Dendritic cell treated with granulocyte-macrophage colony-stimulating factor and Interleukin-4, amounts not matched to agents 40 ng/mL and 50 ng/mL, for 4 days (primary cell): ENCODE results near the gene PTPN4.

ENCODE experiments used
- H3K27ac Mint-ChIP-seq: one replicate; pipeline ENCODE4 v1.8.0; 2022; ENCODE audit warnings: mild to moderate bottlenecking, mixed read lengths
- H3K27me3 Mint-ChIP-seq: one replicate; pipeline ENCODE4 v1.8.0; 2022; ENCODE audit warnings: mild to moderate bottlenecking, mixed read lengths
- H3K36me3 Mint-ChIP-seq: one replicate; pipeline ENCODE4 v1.8.0; 2022; ENCODE audit warnings: low read depth, mixed read lengths
- H3K4me1 Mint-ChIP-seq: one replicate; pipeline ENCODE4 v1.8.0; 2022; ENCODE audit warnings: low read depth, mixed read lengths
- H3K4me3 Mint-ChIP-seq: one replicate; pipeline ENCODE4 v1.8.0; 2022; ENCODE audit warnings: mild to moderate bottlenecking, moderate library complexity, mixed read lengths
- H3K9me3 Mint-ChIP-seq: one replicate; pipeline ENCODE4 v1.8.0; 2022; ENCODE audit warnings: mixed read lengths
- intact Hi-C: fragments of 100-400 bp; cut with micrococcal nuclease; formaldehyde crosslinking; loops from one replicate; pipeline ENCODE4 v1.15.0; 2022

PTPN4 gene

GRCh38 chr2:119744335-119744939 is 15.3 kb upstream of the PTPN4 start:
- Mint-ChIP-seq H3K36me3 (no peaks in the 10 kb centered on the region), H3K4me1 (peaks cover 6% of the 10 kb centered on the region), H3K9me3 (no peaks in the 10 kb centered on the region), H3K27me3 (no peaks in the 10 kb centered on the region), H3K27ac (no peak overlapping the region), H3K4me3 (no peak overlapping the region)
- intact Hi-C loops, result no loop called here

- no peaks in the 10 kb centered on the region for H3K36me3 Mint-ChIP-seq
- no peak overlapping the region for H3K4me3 Mint-ChIP-seq
- intact Hi-C loops, result no loop called here
- no peaks in the 10 kb centered on the region for H3K4me1 Mint-ChIP-seq
- H3K27ac Mint-ChIP-seq, result no peak overlapping the region
- no peaks in the 10 kb centered on the region for H3K9me3 Mint-ChIP-seq
- H3K27me3 Mint-ChIP-seq, result no peaks in the 10 kb centered on the region
These were observed 14.2 kb upstream of the PTPN4 start for GRCh38 chr2:119745566-119745965.

GRCh38 chr2:119746836-119747686 is 12.7 kb upstream of the PTPN4 start:
- no peaks in the 10 kb centered on the region for H3K27me3 Mint-ChIP-seq
- H3K4me1 Mint-ChIP-seq, result no peaks in the 10 kb centered on the region
- no peaks in the 10 kb centered on the region for H3K36me3 Mint-ChIP-seq
- intact Hi-C loops, result no loop called here
- no peak overlapping the region for H3K4me3 Mint-ChIP-seq
- no peak overlapping the region for H3K27ac Mint-ChIP-seq
- no peaks in the 10 kb centered on the region for H3K9me3 Mint-ChIP-seq

GRCh38 chr2:119748135-119748534 is 11.6 kb upstream of the PTPN4 start:
- Mint-ChIP-seq H3K36me3 (no peaks in the 10 kb centered on the region), H3K27ac (no peak overlapping the region), H3K4me3 (no peak overlapping the region), H3K27me3 (no peaks in the 10 kb centered on the region), H3K4me1 (peaks cover under 1% of the 10 kb centered on the region), H3K9me3 (no peaks in the 10 kb centered on the region)
- intact Hi-C loops, result no loop called here

- Mint-ChIP-seq H3K9me3 (no peaks in the 10 kb centered on the region), H3K36me3 (no peaks in the 10 kb centered on the region), H3K4me1 (peaks cover 10% of the 10 kb centered on the region), H3K4me3 (no peak overlapping the region), H3K27ac (no peak overlapping the region), H3K27me3 (no peaks in the 10 kb centered on the region)
- intact Hi-C loops, result loop anchor here (10.0 kb wide), 1 partner anchor 355 kb away; no protein-coding TSS in a partner anchor
These were observed 10.2 kb upstream of the PTPN4 start for GRCh38 chr2:119749477-119750012.

GRCh38 chr2:119751706-119752105 is 8.0 kb upstream of the PTPN4 start:
- no peaks in the 10 kb centered on the region for H3K36me3 Mint-ChIP-seq
- no peaks in the 10 kb centered on the region for H3K9me3 Mint-ChIP-seq
- peaks cover 12% of the 10 kb centered on the region for H3K4me1 Mint-ChIP-seq
- no peak overlapping the region for H3K27ac Mint-ChIP-seq
- H3K27me3 Mint-ChIP-seq, result no peaks in the 10 kb centered on the region
- intact Hi-C loops, result loop anchor here (2.0 to 10.0 kb wide), 2 partner anchors 353 to 423 kb away; no protein-coding TSS in a partner anchor
- no peak overlapping the region for H3K4me3 Mint-ChIP-seq

GRCh38 chr2:119753041-119753929 is 6.4 kb upstream of the PTPN4 start:
- peaks cover 14% of the 10 kb centered on the region for H3K4me1 Mint-ChIP-seq
- no peaks in the 10 kb centered on the region for H3K9me3 Mint-ChIP-seq
- intact Hi-C loops, result loop anchor here (2.0 to 10.0 kb wide), 2 partner anchors 352 to 422 kb away; no protein-coding TSS in a partner anchor
- no peak overlapping the region for H3K27ac Mint-ChIP-seq
- H3K27me3 Mint-ChIP-seq, result no peaks in the 10 kb centered on the region
- no peak overlapping the region for H3K4me3 Mint-ChIP-seq
- no peaks in the 10 kb centered on the region for H3K36me3 Mint-ChIP-seq

GRCh38 chr2:119753930-119754321 is 5.8 kb upstream of the PTPN4 start:
- Mint-ChIP-seq H3K36me3 (no peaks in the 10 kb centered on the region), H3K27me3 (no peaks in the 10 kb centered on the region), H3K4me1 (peaks cover 21% of the 10 kb centered on the region), H3K4me3 (no peak overlapping the region), H3K27ac (no peak overlapping the region), H3K9me3 (no peaks in the 10 kb centered on the region)
- intact Hi-C loops, result loop anchor here (2.0 to 10.0 kb wide), 2 partner anchors 351 to 421 kb away; no protein-coding TSS in a partner anchor

- Mint-ChIP-seq H3K27ac (no peak overlapping the region), H3K9me3 (no peaks in the 10 kb centered on the region), H3K27me3 (no peaks in the 10 kb centered on the region), H3K36me3 (peaks cover 9% of the 10 kb centered on the region), H3K4me3 (no peak overlapping the region), H3K4me1 (peaks cover 30% of the 10 kb centered on the region)
- intact Hi-C loops, result loop anchor here (1.0 to 10.0 kb wide), 2 partner anchors 70 to 349 kb away; no protein-coding TSS in a partner anchor
These were observed 3.8 kb upstream of the PTPN4 start for GRCh38 chr2:119755906-119756305.

GRCh38 chr2:119756837-119757236 is 2.9 kb upstream of the PTPN4 start:
- peaks cover 9% of the 10 kb centered on the region for H3K36me3 Mint-ChIP-seq
- H3K9me3 Mint-ChIP-seq, result no peaks in the 10 kb centered on the region
- H3K27me3 Mint-ChIP-seq, result no peaks in the 10 kb centered on the region
- H3K4me1 Mint-ChIP-seq, result peaks cover 34% of the 10 kb centered on the region
- H3K4me3 Mint-ChIP-seq, result no peak overlapping the region
- no peak overlapping the region for H3K27ac Mint-ChIP-seq
- intact Hi-C loops, result loop anchor here (10.0 kb wide), 1 partner anchor 348 kb away; no protein-coding TSS in a partner anchor

GRCh38 chr2:119758881-119759450 is 756 bp upstream of the PTPN4 start:
- intact Hi-C loops, result loop anchor here (2.0 to 10.0 kb wide), 2 partner anchors 346 to 418 kb away; no protein-coding TSS in a partner anchor
- Mint-ChIP-seq H3K36me3 (peaks cover 9% of the 10 kb centered on the region), H3K4me3 (peak overlapping the region; percentile 85), H3K27me3 (no peaks in the 10 kb centered on the region), H3K4me1 (peaks cover 27% of the 10 kb centered on the region), H3K27ac (peak overlapping the region; percentile 91), H3K9me3 (no peaks in the 10 kb centered on the region)

GRCh38 chr2:119760237-119760955 is 674 bp downstream of the PTPN4 start:
- Mint-ChIP-seq H3K27me3 (no peaks in the 10 kb centered on the region), H3K4me1 (peaks cover 22% of the 10 kb centered on the region), H3K9me3 (no peaks in the 10 kb centered on the region), H3K36me3 (peaks cover 9% of the 10 kb centered on the region), H3K27ac (peak overlapping the region; percentile 91), H3K4me3 (peak overlapping the region; percentile 85)
- intact Hi-C loops, result no loop called here

GRCh38 chr2:119760956-119761275 is 1.2 kb downstream of the PTPN4 start:
- no peaks in the 10 kb centered on the region for H3K9me3 Mint-ChIP-seq
- intact Hi-C loops, result no loop called here
- H3K27me3 Mint-ChIP-seq, result no peaks in the 10 kb centered on the region
- peaks cover 9% of the 10 kb centered on the region for H3K36me3 Mint-ChIP-seq
- peak overlapping the region; percentile 85 for H3K4me3 Mint-ChIP-seq
- H3K27ac Mint-ChIP-seq, result peak overlapping the region; percentile 91
- H3K4me1 Mint-ChIP-seq, result peaks cover 22% of the 10 kb centered on the region
